ENCODE results near the gene LRRC75A.
"Not testable (repeated sequence)": the region's sequence is repeated elsewhere in the genome, so short reads cannot be mapped to it uniquely, and the experiment has no call there.

The LRRC75A gene

DNA sequence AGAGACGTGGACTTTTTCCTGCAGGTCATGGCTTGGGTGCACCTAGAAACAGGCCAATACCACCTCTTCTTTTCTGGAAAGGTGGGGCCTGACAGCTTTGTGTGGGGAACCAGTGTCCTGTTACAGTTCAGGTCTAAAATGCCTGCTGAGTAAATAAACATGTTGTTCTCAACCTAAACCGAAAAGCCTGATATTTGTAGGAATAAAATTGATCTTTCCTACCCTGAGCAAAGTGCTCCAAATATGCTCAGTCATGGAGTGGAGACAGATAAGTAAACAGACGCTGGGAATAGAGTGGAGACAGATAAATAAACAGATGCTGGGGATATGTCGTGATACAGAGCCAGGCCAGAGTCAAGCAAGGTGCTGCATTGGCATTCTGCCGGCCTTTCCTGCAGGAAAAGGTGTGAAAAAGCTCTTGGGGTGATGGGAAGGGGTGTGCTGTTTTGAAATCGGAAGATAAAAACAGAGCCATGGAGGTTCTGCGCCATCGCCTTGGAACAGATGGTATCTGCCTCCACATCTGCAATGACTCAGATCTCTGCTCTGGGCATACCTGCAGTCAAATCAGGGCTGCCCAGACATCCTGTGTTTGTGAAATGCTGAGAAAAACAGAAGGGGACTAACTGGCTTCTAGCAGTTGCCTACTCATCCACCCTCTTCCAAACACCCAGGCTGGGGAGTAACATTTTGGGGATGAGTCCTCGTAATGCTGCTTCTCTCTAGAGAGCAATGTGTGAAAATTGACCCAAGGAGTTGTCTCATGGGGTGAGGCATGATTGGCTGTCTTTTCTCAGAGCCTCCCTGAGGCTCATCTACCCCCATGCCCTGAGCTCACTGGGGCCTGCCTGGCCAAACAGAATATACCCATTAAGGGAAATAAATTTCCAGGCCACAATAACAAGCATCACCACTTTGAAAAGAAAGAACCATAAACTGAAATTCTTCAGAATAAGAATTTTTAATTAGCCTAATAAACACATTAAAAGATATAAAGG, 93.4 kb downstream of the LRRC75A start:
- DNase-seq (ENCODE audit: low read depth) = no peak

DNA sequence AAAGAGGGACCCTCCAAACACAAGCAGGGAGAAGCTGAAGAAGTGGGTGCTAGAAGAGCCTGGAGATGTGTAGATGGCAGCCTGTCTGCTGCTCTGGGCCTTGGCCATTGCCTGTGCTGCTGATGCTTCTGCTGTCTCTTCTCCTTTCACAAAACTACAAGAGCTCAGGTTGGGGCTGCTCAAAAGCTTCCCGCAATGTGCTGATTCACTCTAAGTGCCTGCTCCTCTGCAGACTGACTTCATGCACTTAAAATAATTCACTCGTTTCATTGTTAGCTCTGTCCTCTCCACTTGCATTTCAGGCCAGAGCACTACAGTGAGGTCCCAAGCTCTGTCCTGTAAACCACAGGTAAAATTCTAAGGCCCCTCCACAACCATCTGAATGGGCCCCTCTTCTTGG, 95.3 kb downstream of the LRRC75A start:
- not testable (repeated sequence) for DNase-seq (ENCODE audit: low read depth)

DNA sequence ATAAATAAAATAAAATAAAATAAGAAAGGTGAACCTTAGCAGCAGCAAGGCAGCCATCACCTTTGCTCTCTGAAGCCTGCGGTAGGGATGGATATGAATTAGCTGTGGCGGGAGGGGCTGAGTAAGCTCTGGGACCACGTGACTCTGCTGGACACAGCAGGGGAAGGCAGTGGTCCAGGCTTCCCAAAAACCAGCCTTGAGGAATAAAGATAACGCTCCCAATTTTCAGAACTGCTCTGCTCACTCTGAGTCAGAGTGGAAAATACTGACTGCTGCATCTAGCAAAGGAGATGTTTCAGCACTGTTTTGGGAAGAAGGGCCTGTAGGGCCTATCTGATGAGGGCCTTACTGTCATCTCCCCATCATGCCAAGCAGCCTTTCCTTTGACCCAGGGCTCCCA, 96.1 kb downstream of the LRRC75A start:
- not testable (repeated sequence) for DNase-seq (ENCODE audit: low read depth)

DNA sequence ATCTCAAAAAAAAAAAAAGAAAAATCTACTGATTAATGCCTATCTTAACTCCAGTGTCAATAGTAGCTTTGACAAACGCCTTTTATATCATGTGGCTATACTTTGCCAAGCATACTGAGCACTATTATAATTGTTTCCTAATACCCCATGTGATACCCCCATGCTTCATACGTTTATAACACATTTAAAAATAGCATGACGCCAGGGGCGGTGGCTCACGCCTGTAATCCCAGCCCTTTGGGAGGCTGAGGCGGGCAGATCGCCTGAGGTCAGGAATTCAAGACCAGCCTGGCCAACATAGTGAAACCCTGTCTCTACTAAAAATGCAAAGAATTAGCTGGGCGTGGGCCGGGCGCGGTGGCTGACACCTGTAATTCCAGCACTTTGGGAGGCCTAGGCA, 99.5 kb downstream of the LRRC75A start:
- DNase-seq (ENCODE audit: low read depth) = not testable (repeated sequence)

Measured in fibroblast of the conjunctiva (primary cell).